Muscle of leg (tissue), 11 donors: ENCODE results near the gene PPM1E. TPM values are rescaled to one million over a fixed set of nuclear protein-coding genes. Genes with fewer than 3 reads are reported as not detected.

Source experiments
- DNase-seq: peaks from one replicate; pipeline ENCODE4 v3.0.0; 2013
- H3K27ac ChIP-seq: one replicate; pipeline ENCODE4 v1.5.1; 2013; ENCODE audit warnings: mild to moderate bottlenecking, low read length, control low read depth
- H3K27me3 ChIP-seq: one replicate; pipeline ENCODE4 v1.6.1; 2013; ENCODE audit warnings: low read length; ENCODE audit not compliant: control insufficient read depth, insufficient read depth
- H3K36me3 ChIP-seq: one replicate; pipeline ENCODE4 v1.6.1; 2013; ENCODE audit warnings: low read length; ENCODE audit not compliant: control insufficient read depth, insufficient read depth
- H3K4me1 ChIP-seq: one replicate; pipeline ENCODE4 v1.6.1; 2013; ENCODE audit warnings: low read length; ENCODE audit not compliant: control insufficient read depth, insufficient read depth
- H3K4me3 ChIP-seq: one replicate; pipeline ENCODE4 v1.5.1; 2013; ENCODE audit warnings: low read length, control low read depth
- H3K9me3 ChIP-seq: replicated peaks from 2 replicates; pipeline ENCODE4 v1.6.1; 2013; ENCODE audit warnings: low read depth, low read length; ENCODE audit not compliant: control insufficient read depth
- WGBS: methylation state at CpG from one replicate; pipeline ENCODE4 v1.1.5; 2013; ENCODE audit warnings: missing lambda C conversion rate; ENCODE audit not compliant: insufficient coverage; 5-methylcytosine and 5-hydroxymethylcytosine counted together
- polyA plus RNA-seq, 8 donors: library from polyadenylated mRNA; unstranded; fragments of 120-200 nt; gene quantifications; one replicate each; pipeline versions ENCODE4 v1.2.1 to v1.2.3, GENCODE V29; 2013; ENCODE audit warnings: inconsistent platforms in 1 of 8, low replicate concordance in 1 of 8; ENCODE audit not compliant: insufficient read length in 8 of 8, insufficient read depth in 1 of 8
- total RNA-seq: library from RNA; stranded (reverse); fragments of 120-200 nt; gene quantifications from one replicate; pipeline ENCODE4 v1.2.4, GENCODE V29; 2013

The PPM1E gene
- total and polyA plus RNA-seq, 9 donors = 0.85 to 2.9 (median 1.7) TPM

- WGBS = no CpG with 5 or more reads among the region's 1 CpG
- peaks cover 7% of the 10 kb centered on the region for H3K36me3 ChIP-seq
- H3K4me3 ChIP-seq = no peak overlapping the region
- H3K27me3 ChIP-seq = no peaks in the 10 kb centered on the region
- H3K9me3 ChIP-seq = no peaks in the 10 kb centered on the region
- no peaks in the 10 kb centered on the region for H3K4me1 ChIP-seq
- H3K27ac ChIP-seq = no peak overlapping the region
- peak; percentile 4 for DNase-seq
Observed at GRCh38 chr17:59026176-59026939, 270.7 kb downstream of the PPM1E start.

GRCh38 chr17:59027750-59028149 lies 272.1 kb downstream of the PPM1E start:
- Histone ChIP-seq H3K4me3 (no peak overlapping the region), H3K27me3 (no peaks in the 10 kb centered on the region)

DNA sequence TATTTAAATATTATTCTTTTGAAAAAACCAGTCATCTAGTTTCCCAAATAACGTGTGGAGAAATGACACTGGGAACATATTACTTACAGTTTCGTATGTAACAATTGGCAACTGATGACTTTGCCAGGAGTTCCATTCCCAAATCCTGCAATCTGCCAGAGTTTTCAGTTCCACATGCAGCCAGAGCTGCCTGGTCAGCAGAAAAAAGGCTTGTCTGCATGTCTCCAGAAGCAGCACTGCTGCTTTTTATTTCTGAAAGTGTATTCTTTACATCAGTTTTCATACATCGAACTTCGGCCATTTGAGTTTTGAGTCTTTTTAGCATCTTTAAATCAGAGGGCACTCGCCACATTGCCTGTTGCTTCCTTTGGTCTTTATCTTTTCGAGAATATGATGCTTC lies 272.7 kb downstream of the PPM1E start:
- DNase-seq = peak; percentile 77
- no peak overlapping the region for H3K4me3 ChIP-seq
- H3K27me3 ChIP-seq = no peaks in the 10 kb centered on the region
- no peaks in the 10 kb centered on the region for H3K9me3 ChIP-seq
- no peak overlapping the region for H3K27ac ChIP-seq
- no peaks in the 10 kb centered on the region for H3K4me1 ChIP-seq
- 60% methylated on average over 1 of the region's 6 CpGs for WGBS
- H3K36me3 ChIP-seq = peaks cover 7% of the 10 kb centered on the region

More at GRCh38 chr17:59027750-59028149, 272.1 kb downstream of the PPM1E start:
- Histone ChIP-seq H3K36me3 (peaks cover 7% of the 10 kb centered on the region), H3K27ac (peak overlapping the region; percentile 20), H3K9me3 (no peaks in the 10 kb centered on the region), H3K4me1 (no peaks in the 10 kb centered on the region)
- no peak for DNase-seq
- 81% methylated on average over 3 of the region's 4 CpGs for WGBS

DNA sequence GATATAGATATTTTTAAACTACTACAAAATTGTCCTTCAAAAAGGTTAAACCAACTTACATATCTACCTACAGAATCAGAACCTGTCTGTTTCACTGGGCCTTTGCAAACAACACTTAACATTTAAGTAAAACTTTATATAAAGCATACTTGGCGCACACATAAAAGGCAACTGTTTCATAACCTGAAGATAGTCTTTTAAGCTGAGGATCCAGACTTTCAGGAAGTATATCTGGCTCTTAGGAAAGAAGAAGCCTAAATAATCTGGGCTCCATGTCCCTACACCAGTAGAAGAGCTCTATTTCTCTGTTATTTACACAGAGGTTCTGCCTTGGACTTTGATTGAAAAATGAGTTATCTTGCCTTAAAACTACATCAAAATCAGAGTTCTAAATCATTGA lies 275.2 kb downstream of the PPM1E start:
- Histone ChIP-seq H3K4me1 (no peaks in the 10 kb centered on the region), H3K27me3 (no peaks in the 10 kb centered on the region), H3K36me3 (peaks cover 7% of the 10 kb centered on the region), H3K9me3 (no peaks in the 10 kb centered on the region), H3K27ac (no peak overlapping the region), H3K4me3 (no peak overlapping the region)
- DNase-seq = no peak
- no CpG with 5 or more reads among the region's 1 CpG for WGBS

Other genes starting within 250 kb of the PPM1E start
- gene MTMR4, start 241.2 kb upstream of the PPM1E start, total RNA-seq = 22.3 TPM
- gene MTMR4, start 241.2 kb upstream of the PPM1E start, polyA plus RNA-seq = 10 to 100 TPM; 17.4 to 23.7 (median 19.3) TPM
- 2.1 TPM for gene TEX14, start 63.8 kb upstream of the PPM1E start, total RNA-seq
- 1 to 10 TPM; 3.7 to 5.1 (median 4.3) TPM for gene TEX14, start 63.8 kb upstream of the PPM1E start, polyA plus RNA-seq
- 24.6 TPM for gene RAD51C, start 63.3 kb upstream of the PPM1E start, total RNA-seq
- gene RAD51C, start 63.3 kb upstream of the PPM1E start, polyA plus RNA-seq = 10 to 100 TPM; 25.9 to 33.3 (median 29.2) TPM